ENCODE data around the gene COX18. TPM values are rescaled to one million over a fixed set of nuclear protein-coding genes. Genes with fewer than 3 reads are reported as not detected.

Gene COX18
- total RNA-seq, 1 donor from 2014 or later: 19.6 TPM

DNA sequence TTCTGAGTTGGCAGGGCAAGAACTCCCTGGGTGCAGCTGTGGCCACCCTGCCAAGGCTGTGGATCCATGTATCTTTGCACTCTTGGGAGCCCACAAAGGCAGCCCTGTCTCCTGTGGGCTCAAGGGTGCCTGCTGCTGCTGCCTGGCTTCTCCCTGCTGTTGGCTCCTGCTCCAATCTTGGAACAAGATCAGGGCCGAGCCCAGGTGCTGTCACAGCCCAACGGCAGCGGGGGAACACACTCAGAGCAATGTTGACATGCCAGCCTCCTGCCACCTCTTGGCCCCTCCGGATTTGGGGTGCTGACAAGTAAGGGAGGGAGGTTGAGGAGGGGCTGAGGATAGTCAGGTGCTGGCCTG lies 57.9 kb downstream of the COX18 start:
- no peak for DNase-seq (ENCODE audit: low read depth)
- H3K4me3 ChIP-seq (ENCODE audit: low read depth, low read length): no peak overlapping the region
- TF ChIP-seq, protein P1, sequence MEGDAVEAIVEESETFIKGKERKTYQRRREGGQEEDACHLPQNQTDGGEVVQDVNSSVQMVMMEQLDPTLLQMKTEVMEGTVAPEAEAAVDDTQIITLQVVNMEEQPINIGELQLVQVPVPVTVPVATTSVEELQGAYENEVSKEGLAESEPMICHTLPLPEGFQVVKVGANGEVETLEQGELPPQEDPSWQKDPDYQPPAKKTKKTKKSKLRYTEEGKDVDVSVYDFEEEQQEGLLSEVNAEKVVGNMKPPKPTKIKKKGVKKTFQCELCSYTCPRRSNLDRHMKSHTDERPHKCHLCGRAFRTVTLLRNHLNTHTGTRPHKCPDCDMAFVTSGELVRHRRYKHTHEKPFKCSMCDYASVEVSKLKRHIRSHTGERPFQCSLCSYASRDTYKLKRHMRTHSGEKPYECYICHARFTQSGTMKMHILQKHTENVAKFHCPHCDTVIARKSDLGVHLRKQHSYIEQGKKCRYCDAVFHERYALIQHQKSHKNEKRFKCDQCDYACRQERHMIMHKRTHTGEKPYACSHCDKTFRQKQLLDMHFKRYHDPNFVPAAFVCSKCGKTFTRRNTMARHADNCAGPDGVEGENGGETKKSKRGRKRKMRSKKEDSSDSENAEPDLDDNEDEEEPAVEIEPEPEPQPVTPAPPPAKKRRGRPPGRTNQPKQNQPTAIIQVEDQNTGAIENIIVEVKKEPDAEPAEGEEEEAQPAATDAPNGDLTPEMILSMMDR (conservative IDR thresholded peaks at IDR 0.05; ENCODE audit: low read depth, low read length): no peak

DNA sequence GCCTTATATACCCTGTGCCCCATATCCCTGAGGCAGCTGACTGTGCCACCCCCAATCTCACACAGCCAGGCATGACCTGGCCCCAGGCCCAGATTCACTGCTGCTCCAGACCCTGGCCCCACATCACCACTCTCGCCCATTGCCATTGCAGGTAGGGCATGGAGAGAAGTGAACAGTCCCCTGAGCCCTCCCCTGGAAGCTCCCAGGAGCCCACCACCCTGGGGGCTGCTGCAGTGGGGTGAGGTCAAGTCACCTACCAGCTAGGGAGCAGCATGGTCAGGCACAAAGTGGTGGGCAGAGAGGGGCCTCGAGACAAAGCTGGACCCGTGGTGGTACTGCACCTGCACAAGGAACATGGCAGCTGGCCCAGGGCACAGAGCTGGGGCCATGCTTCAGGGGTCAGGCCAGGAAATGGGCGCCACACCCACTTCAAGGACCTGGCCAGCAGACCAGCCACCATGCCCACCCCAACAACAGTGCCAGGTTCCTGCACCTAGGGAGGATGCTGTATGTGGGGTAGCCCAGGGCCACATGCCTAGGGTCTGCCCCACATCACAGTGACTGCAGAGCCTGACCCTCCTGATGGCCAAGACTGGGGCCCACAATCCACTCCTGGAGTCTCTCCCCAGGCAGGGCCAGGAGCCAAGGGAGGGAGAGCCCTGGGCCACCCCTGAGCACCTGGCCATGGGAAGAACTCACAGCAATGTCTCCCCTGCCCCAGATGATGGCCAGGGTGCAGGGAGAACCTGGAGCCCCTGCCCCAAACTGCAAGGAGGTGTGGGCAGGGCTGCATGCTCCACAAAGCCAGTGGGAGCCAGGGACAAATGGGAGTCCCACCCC lies 58.5 kb downstream of the COX18 start:
- TF ChIP-seq, protein P1 (conservative IDR thresholded peaks at IDR 0.05; ENCODE audit: low read depth, low read length): no peak
- DNase-seq (ENCODE audit: low read depth): no peak
- H3K4me3 ChIP-seq (ENCODE audit: low read depth, low read length): no peak overlapping the region

DNA sequence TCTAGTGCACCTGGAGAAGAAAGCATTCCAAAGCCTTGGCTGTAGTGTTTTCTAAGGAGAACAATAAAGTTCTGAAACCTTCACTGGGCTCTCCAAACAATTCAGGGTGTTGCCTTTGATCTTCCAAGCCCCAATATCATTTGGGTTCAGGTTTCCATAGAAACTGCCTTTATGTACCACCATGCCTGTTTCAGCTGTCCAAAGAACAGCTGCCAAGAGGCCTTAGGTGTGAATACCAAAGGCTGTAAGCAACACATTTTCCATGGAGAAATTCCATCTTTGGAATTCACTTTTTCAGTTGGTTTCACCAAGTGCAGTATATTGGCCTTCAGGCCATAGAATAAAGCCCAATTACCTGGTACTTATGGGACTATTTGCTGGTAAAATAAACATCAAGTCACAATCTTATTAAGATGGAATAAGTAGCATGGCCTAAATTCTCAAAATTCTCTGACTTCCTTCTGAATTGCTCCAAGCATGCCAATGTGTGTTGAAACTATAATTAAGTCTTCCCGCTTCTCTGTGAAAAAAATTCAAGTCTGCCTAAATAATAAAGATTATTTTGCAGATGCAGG lies 61.9 kb downstream of the COX18 start:
- TF ChIP-seq, protein P1 (conservative IDR thresholded peaks at IDR 0.05; ENCODE audit: low read depth, low read length): no peak
- no peak overlapping the region for H3K4me3 ChIP-seq (ENCODE audit: low read depth, low read length)
- DNase-seq (ENCODE audit: low read depth): no peak

DNA sequence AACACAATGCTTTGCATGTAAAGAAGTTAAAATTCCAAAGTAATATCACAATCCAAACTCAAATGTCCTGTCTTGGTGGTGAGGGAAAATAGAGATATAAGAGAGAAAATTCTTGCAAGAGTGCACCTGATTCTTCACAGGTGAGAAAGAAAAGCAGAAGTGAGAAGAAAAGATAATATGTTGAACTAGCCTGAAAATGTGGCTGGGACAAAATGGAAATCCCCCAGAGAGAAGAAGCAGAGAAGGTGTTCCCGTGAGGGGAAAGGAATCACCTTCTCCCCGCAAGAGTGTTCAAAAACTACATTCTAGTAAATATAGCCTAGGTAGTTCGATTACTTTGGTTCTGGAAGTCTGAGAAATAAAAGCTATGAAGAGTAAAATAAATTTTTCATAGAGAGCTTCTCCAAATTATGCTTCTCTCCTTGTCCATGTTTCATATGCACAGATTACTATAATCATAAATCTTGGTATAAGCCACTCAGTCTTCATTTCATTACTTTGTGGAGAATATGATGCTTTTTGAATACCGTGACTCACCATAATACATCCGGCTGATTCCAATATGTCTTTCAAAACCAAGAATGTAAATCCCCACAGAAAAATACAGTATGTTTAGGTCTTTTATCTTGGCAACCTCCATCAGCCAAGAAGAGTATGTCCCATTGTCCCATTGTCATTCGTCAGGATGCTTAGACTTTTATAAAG lies 63.1 kb downstream of the COX18 start:
- no peak overlapping the region for H3K4me3 ChIP-seq (ENCODE audit: low read depth, low read length)

DNA sequence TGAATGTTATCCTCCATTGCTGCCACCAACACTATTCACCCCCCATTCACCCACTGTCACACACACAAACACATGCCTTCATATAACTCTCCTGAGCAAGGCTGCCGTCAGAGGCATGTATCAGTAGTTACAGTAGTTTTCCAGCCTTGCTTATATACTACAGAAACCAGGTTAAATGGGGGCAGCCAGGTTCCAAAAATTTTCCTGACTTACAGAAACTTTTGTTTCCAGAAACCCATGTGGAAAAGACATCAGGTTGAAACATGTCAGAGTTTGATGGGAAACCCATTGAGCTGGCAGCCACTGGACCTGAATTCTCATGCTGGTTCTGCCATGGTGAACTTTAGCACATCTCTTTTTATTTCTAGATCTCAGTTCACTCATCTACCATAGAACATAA lies 64.0 kb downstream of the COX18 start:
- TF ChIP-seq, protein P1 (conservative IDR thresholded peaks at IDR 0.05; ENCODE audit: low read depth, low read length): no peak
- no peak for DNase-seq (ENCODE audit: low read depth)
- H3K4me3 ChIP-seq (ENCODE audit: low read depth, low read length): no peak overlapping the region

More for the DNA sequence above, 63.1 kb downstream of the COX18 start:
- TF ChIP-seq, protein P1 (conservative IDR thresholded peaks at IDR 0.05; ENCODE audit: low read depth, low read length): no peak
- no peak for DNase-seq (ENCODE audit: low read depth)

Other genes with a start within 250 kb of the COX18 start
- gene ANKRD17, start 189.1 kb upstream of the COX18 start, total RNA-seq: 25.4 and 33.3 TPM in 2 replicates